HUDEP-2 (cell line): Measurements from ENCODE around the gene GJA1.
"Not testable (repeated sequence)": the region's sequence is repeated elsewhere in the genome, so short reads cannot be mapped to it uniquely, and the experiment has no call there.

Experiments used
- DNase-seq, 76 experiments: peaks; one replicate each; lab custom pipeline; 2025; ENCODE audit not compliant: unreplicated experiment in 76 of 76; lab: John Stamatoyannopoulos, UW

GJA1 gene

DNA sequence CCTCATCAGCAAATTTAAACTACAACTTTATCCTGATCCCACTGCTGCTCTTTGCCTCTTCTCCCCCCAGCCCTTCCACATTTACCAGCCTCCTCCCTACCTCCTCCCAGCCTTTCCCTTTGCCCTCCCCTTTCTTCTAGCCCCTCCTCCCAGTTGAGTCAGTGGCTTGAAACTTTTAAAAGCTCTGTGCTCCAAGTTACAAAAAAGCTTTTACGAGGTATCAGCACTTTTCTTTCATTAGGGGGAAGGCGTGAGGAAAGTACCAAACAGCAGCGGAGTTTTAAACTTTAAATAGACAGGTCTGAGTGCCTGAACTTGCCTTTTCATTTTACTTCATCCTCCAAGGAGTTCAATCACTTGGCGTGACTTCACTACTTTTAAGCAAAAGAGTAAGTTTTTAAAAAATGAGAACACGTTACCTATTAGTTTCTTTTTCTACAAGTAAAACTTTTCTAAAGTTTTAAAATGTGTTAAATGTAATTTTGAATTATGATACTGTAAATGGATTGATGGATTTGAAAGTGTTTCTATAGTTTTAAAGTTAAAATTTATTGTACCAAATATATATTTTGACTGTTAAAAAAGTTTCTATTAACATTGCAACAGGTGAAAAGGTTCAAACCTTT is at the start of gene GJA1:
TSS of gene GJA1 (plus strand) at position 203 of the 626 bp plus-strand sequence. CDS start 11,202 bp downstream, outside the sequence.
- no peak for DNase-seq

DNA sequence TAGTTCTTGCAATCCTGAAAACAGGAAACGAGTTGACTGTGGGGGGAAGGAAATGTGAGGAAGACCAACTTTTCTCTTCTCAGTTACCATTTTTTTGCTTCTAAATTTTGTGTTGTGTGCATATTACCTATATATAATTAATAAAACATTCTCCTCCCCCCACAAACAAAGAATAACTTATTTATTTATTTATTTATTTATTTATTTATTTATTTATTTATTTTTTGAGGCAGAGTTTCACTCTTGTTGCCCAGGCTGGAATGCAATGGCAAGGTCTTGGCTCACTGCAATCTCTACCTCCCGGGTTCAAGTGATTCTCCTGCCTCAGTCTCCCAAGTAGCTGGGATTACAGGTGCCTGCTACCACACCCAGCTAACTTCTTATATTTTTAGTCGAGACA is 48.9 kb upstream of the GJA1 start:
- DNase-seq = not testable (repeated sequence)

- DNase-seq = no peak
These were observed 46.0 kb upstream of the GJA1 start for GRCh38 chr6:121389419-121389818.

GRCh38 chr6:121393731-121394505 is 41.5 kb upstream of the GJA1 start:
- no peak for DNase-seq

DNA sequence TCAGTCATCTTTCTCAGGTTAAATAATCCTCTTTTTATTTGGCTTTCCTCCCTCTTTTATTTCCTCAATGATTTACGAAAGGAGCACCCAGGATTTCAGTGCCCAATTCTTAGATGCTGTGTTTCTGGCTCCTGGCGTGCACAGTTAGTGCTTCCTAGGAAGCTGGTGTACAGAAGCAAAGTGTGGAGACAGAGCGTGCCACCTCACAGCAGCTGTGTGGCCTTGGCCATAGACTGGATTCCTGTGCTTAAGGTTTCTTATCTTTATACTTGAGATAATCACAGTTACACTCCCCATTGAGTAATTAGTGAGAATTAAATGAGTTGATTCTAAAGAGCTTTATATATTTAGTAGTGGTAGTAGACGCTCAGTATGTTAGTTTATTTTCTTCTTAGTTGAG is 39.7 kb upstream of the GJA1 start:
- DNase-seq = no peak

GRCh38 chr6:121397188-121397587 is 38.3 kb upstream of the GJA1 start:
- not testable (repeated sequence) for DNase-seq

DNA sequence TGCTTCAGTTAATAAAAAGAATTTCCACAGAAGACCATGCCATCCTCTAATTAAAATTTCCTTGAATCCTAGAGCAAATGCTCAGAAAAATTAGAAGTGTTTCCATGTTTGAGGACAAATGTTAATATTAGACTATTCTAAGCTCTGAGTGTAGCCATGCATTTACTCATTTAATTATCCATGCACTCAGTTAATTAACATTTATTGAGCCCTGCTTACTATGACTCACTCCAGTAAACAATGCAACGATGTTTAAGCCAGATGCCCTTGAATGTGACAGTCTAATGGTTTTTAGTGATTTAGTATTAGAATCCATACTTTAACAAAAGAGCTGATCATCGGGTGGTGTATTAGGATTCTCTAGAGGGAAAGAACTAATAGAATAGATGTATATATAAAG is 37.3 kb upstream of the GJA1 start:
- no peak for DNase-seq

DNA sequence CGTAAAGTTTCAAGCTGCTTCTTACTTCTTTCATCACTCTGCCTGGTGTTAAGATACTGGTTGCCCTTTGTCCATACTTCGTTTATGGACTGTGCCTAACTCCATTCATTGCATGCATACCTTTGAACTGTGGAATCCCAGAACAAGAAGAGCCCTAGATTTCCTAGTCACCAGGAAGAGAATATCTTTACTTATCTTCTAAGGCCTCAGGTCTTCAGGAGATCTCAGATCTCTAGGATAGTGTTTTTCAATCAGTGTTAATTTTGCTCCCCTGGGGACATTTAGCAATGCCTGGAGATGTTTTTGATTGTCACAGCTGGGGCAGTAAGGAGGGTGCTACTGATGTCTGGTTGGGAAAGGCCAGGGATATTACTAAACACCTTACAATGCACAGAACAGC is 35.5 kb upstream of the GJA1 start:
- no peak for DNase-seq

GRCh38 chr6:121403964-121404363 is 31.5 kb upstream of the GJA1 start:
- no peak for DNase-seq

DNA sequence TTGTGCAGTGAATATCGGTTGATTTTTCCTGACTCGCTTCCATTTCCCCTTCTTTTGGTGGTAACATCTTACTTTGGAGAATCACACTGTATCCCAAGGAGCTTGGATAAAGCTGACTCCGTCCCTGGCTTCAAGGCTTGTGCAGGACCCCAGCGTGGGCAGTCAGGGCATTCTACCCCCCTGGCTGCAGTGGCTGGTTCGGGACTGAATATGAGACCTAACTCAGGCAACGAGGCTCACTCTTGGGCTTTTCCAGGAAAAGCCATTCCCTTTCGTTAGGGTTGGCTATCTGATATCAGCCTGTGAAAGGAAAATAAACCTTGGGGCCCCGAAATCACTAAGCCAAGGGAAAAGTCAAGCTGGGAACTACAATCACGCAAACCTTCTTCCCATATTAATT is 30.1 kb upstream of the GJA1 start:
- no peak for DNase-seq

DNA sequence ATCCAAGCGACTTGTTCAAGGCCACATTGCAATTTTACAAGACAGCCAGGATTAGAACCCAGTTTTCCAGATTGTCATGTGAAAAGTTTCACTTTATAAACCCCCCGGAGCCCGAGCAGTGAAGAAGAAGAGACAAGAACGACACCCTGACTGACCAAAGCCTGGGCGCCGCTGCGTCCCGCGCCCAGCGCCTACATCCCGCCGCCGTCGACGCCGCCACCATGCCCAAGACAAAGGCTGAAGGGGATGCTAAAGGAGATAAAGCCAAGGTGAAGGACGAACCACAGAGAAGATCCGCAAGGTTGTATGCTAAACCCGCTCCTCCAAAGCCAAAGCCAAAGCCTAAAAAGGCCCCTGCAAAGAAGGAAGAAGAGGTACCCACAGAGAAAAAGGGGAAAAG is 27.1 kb upstream of the GJA1 start:
- DNase-seq = no peak

DNA sequence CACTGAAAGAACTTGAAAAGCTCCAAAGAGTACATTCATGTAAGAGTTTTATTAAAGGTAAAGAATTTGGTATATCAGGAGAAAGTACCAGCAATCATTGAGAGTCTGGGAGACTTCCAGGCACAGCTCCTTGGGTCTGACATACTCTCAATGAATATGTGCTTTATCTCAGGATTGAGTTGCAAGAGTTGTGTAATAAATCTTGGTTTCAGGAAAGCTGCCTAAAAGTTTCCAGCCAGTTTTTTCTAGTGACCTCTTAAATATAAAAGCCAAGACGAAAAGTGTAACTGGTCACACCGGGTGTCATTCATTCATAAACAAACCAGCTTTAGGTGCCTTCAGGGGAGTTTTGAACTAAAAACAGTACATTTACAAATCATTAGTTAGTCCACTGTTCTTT is 21.6 kb upstream of the GJA1 start:
- DNase-seq = no peak

DNA sequence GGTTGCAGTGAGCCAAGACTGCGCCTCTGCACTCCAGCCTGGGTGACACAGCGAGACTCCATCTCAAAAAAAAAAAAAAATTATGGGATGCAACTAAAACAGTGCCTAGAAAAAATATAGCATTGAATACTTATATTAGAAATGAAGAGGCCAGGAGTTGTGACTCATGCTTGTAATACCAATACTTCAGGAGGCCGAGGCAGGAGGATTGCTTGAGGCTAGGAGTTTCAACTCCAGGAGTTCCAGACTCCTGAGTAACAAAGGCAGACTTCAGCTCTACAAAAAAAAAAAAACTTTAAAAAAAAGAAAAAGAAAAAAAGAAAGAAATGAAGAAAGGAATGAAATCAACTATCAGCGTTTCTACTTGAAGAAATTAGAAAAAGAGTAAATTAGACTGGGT is 17.1 kb upstream of the GJA1 start:
- DNase-seq = no peak

DNA sequence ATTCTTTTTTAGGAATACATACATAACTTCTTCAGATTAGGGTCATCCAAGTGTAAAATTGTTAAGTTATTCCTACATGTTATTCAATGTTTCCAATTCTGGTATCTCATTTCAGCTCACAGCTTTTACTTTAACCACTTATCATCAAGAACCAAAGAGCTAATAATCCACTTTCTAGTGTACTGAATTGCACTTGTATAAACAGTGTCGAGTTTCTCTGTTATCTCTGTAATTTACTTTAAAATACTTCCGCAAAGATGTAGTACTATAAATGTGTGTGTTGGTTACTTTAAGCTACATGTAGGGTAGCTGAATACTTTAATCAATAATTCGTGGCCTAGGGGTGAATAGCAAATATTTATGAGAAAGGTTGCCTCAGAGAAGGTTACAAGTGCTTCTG is 8.8 kb upstream of the GJA1 start:
- no peak for DNase-seq

GRCh38 chr6:121428872-121429756 is 6.3 kb upstream of the GJA1 start:
- no peak for DNase-seq

GRCh38 chr6:121430514-121431460 is 4.7 kb upstream of the GJA1 start:
- DNase-seq = peak in 1 of 76 experiments; percentile 15

- not testable (repeated sequence) for DNase-seq
These were observed 3.7 kb upstream of the GJA1 start for GRCh38 chr6:121431776-121432175.

DNA sequence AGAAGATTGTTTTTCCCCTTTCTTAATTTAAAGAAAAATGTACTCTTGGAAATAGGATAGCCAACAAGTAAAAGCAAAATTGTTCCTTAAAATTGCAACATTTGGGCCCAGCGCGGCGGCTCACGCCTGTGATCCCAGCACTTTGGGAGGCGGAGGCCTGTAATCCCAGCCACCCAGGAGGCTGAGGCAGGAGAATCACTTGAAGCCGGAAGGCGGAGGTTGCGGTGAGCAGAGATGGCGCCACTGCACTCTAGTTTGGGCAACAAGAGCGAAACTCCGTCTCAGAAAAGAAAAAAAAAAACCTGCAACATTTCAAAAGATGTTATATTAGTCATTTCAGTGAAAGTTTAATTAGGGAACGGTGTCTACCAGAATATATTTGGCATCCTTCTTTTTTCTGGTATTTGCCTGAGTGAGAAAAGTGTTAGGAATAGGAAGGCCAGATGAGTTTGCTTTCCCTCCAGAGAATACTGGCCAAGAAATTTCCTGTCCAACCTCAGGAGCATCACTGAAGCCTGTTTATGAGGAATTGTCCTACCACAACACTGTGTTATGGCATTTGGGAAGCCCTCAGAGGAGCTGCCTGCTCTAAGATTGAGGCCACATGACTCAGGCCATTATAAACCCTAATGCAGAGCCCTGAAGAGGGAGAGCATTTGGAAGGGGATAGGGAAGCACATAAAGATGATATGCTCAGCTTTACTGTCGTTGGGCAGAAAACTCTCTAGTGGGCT is 1.2 kb upstream of the GJA1 start:
- DNase-seq = no peak

GRCh38 chr6:121436274-121436857 is 920 bp downstream of the GJA1 start:
- DNase-seq = no peak
